CD4-positive, alpha-beta T cell treated with Interleukin-15 for 1 hour (primary cell): ENCODE data around the gene SLC26A5.

ENCODE experiments used
- DNase-seq: peaks from one replicate; pipeline ENCODE4 v3.0.0-alpha.2; 2020

SLC26A5 gene

GRCh38 chr7:103347507-103348267 is 98.3 kb downstream of the SLC26A5 start, which contains the start of gene PSMC2:
TSS of gene PSMC2 (plus strand) at chr7:103347643. CDS start at chr7:103347712, 69 bp downstream.
- peak; percentile 86 for DNase-seq

DNA sequence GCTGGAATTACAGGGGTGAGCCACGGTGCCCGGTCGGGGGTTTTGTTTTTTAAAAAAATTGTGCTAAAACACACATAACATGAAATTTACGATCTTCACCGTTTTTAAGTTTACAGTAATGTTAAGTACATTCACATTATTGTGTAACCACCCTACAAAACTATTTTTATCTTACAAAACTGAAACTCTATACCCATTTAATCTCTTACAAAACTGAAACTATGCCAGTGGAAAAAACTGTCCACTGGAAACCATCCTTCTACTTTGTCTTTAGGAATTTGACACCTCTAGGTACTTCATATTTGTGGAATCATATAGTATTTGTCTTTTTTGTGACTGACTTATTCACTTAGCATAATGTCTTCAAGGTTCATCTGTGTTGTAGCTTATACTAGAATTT is 99.6 kb downstream of the SLC26A5 start:
- no peak for DNase-seq

DNA sequence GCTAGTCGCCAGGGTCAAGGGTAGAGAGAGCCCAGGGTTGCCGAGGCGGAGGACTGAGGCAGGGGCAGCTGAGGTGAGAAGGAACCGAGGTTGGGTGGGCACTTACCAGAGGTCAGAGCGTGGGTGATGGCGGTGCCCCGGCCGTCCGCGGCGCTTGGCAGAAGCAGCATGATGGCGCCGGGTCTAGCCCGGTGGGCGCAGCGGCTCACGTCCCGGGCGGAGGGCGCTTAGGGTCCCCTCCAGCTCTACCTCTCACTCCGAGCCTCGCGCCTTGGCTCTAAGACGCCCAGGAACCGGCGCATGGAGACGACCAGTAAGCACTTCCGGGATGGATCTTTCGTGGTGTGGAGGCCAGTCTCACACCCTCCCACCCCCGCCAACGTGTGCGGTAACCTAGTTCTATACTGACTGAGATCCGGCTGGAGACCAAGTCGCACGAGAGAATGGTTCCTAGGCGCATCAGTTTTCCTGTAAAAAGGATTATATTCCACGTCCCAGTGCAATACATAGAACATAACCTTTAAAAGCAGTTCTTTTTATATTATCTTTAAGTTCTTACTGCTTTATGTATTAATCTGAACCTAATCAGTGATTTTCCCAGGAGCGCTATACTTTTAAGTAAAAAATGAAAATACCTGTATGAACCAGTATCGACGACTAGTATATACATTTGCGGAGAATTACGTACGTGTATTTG is 101.4 kb downstream of the SLC26A5 start, which contains the start of gene DNAJC2:
DNAJC2 (minus strand) TSS at position 315 of the 697 bp plus-strand sequence; CDS start at position 170, 145 bp downstream.
- peak; percentile 87 for DNase-seq

DNA sequence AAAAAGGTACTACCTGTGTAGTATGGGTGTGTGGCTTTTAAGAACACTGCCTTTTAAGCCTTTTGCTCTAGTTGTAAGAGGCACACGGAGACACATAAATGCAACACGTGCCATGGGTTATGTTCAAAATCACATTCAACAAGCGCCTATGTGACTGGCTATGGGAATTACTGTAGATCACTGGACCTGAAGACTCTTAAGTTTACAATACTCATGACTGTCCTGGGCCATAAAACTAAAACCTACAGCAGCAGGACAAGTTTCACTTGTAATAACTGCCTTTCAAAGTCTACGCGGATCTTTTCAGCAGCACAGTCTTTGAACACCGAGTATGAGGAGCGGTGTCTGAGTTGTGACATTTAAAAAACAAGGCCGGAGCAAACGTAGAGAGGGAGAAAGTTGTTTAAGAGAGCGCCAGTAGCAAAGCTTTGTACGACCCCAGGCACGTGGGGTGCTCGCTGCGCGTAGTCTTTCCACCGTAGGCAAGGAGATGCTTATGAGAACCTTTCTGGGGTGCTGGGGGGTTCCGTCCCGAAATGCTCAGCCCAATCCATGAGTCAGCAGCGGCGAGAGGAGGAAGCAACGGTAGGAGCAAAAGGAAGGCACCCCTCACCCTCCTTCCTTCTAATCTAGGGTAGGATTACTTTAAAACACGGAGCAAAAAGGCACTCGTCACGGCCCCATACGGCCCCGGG is 102.1 kb downstream of the SLC26A5 start:
- DNase-seq: peak; percentile 37

- no peak for DNase-seq
Measured at GRCh38 chr7:103343332-103343731, 102.7 kb downstream of the SLC26A5 start.

DNA sequence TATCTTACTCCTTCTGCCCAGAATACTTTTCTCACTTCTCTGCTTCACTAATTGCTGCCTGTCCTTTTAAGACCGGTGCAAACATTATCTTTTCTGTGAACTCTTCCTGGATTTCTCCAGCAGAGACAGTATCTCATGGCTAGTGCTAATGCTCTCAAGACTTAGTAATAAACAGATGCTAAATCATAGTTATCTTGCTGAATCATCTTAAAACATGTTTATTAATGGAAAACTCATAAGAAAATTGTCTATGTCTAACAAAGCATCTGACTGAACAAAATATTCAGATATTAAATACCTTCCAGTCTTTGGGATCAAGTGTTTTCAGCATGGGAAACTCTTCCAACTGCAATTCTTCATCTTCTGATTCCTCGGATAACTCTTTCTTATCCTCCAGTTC is 104.5 kb downstream of the SLC26A5 start:
- no peak for DNase-seq

GRCh38 chr7:103338864-103339263 is 107.1 kb downstream of the SLC26A5 start:
- DNase-seq: no peak

DNA sequence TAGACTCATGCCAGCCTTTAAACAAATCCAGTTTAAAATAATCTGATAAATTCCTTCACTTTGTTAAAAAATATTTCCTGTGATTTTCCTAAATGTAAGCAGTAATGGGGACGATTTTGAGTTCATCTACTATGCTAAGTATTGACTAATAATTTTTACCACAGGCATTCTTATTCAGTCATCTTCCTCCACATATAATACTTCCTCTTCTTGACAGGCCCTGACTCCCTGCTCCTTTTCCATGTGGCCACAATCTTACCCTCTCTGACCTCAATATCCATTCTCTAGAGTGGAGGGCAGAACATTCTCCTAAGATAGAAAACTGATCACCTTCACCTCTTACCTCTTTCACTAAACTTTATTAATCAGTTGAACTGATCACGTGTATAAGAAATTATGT is 109.2 kb downstream of the SLC26A5 start:
- no peak for DNase-seq

GRCh38 chr7:103325744-103326143 is 120.3 kb downstream of the SLC26A5 start:
- no peak for DNase-seq
